Inflammatory macrophage treated with lipopolysaccharide for 4 hours (primary cell): ENCODE results near the gene SCFD2.

Source experiments
- DNase-seq: peaks from one replicate; pipeline ENCODE4 v3.0.0-alpha.2; 2020

Gene SCFD2

GRCh38 chr4:52946855-52947254, 419.0 kb downstream of the SCFD2 start:
- DNase-seq, result no peak

GRCh38 chr4:52945982-52946381, 419.9 kb downstream of the SCFD2 start:
- no peak for DNase-seq

GRCh38 chr4:52945326-52945898, 420.4 kb downstream of the SCFD2 start:
- no peak for DNase-seq

- DNase-seq, result peak; percentile 5
Measured at GRCh38 chr4:52943677-52944076, 422.2 kb downstream of the SCFD2 start.

GRCh38 chr4:52942936-52943335, 422.9 kb downstream of the SCFD2 start:
- DNase-seq, result no peak

GRCh38 chr4:52941450-52941849, 424.4 kb downstream of the SCFD2 start:
- no peak for DNase-seq

GRCh38 chr4:52939739-52940138, 426.1 kb downstream of the SCFD2 start:
- DNase-seq, result no peak

- no peak for DNase-seq
Measured at GRCh38 chr4:52939325-52939724, 426.5 kb downstream of the SCFD2 start.

- DNase-seq, result no peak
Measured at GRCh38 chr4:52937829-52938228, 428.0 kb downstream of the SCFD2 start.

GRCh38 chr4:52936729-52937128, 429.1 kb downstream of the SCFD2 start:
- no peak for DNase-seq

- no peak for DNase-seq
Measured at GRCh38 chr4:52935317-52935716, 430.5 kb downstream of the SCFD2 start.

- no peak for DNase-seq
Measured at GRCh38 chr4:52933738-52934137, 432.1 kb downstream of the SCFD2 start.

GRCh38 chr4:52932591-52933470, 433.0 kb downstream of the SCFD2 start:
- no peak for DNase-seq

- DNase-seq, result no peak
Measured at GRCh38 chr4:52931243-52931642, 434.6 kb downstream of the SCFD2 start.

- DNase-seq, result no peak
Measured at GRCh38 chr4:52926196-52926974, 439.5 kb downstream of the SCFD2 start.

- DNase-seq, result no peak
Measured at GRCh38 chr4:52925531-52925968, 440.3 kb downstream of the SCFD2 start.

GRCh38 chr4:52919461-52919860, 446.4 kb downstream of the SCFD2 start:
- no peak for DNase-seq

- DNase-seq, result no peak
Measured at GRCh38 chr4:52917817-52918216, 448.0 kb downstream of the SCFD2 start.

GRCh38 chr4:52915730-52916300, 450.0 kb downstream of the SCFD2 start:
- no peak for DNase-seq

- DNase-seq, result no peak
Measured at GRCh38 chr4:52915191-52915590, 450.7 kb downstream of the SCFD2 start.

GRCh38 chr4:52914051-52914605, 451.7 kb downstream of the SCFD2 start:
- no peak for DNase-seq

GRCh38 chr4:52912608-52913007, 453.3 kb downstream of the SCFD2 start:
- no peak for DNase-seq
